Measurements from ENCODE around the gene CHIA.

The CHIA gene

GRCh38 chr1:111366256-111366655, 75.6 kb downstream of the CHIA start:
- no peak for DNase-seq (ENCODE audit: low spot score)

GRCh38 chr1:111369177-111369576, 78.5 kb downstream of the CHIA start:
- DNase-seq (ENCODE audit: low spot score): no peak

DNA sequence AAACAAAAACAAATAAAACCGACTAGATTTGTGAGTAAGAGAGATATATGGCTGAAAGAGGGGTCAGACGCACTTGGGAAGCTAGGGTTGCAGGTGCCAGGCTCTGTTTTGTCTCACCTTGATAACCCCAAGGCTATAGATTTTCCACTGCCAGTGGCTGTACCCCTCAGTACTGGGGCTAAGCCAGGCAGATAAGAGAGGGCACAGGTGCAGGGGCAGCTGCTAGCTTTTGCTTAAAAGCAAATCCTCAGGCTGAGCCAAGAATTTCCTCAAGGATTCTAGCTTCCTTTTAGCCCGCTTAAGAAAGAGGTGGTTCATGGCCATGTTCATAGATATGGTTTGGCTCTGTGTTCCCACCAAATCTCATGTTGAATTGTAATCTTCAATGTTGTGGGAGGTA, 79.0 kb downstream of the CHIA start:
- DNase-seq (ENCODE audit: low spot score): no peak
